Retinal pigment epithelial cell (primary cell): ENCODE results near the gene IPO8.

Experiments used
- DNase-seq: peaks from one replicate; pipeline ENCODE4 v3.0.0-alpha.2; 2010; ENCODE audit warnings: low read depth
- H3K4me3 ChIP-seq: 2 replicates; pipeline ENCODE4 v1.5.1; 2011; ENCODE audit warnings: mild to moderate bottlenecking, low read length, control low read depth, moderate library complexity
- CTCF ChIP-seq: conservative IDR thresholded peaks from 2 replicates; pipeline ENCODE4 v1.5.1; 2011; ENCODE audit warnings: low read depth, low read length, control low read depth, inconsistent platforms

IPO8 gene

GRCh38 chr12:30640392-30640791, 55.3 kb downstream of the IPO8 start:
- H3K4me3 ChIP-seq = no peak overlapping the region
- TF ChIP-seq CTCF = no peak
- no peak for DNase-seq

DNA sequence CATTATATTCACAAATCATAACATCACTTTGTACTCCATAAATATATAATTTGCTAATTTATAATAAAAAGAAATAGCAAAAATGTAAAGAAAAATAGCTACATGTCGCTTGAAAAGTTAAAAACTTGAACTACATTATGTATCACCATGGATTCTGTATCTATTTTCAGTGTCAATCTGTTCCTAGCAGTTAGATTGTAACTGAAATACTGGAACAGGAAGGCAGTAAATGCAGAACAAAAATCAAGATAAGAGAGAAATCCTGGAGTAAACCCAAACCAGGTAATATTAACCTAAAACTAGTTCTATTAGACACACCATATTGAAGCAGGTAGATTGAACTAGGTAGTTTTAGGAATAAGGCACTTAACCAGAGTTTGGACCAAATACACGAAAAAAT, 60.3 kb downstream of the IPO8 start:
- no peak for DNase-seq
- TF ChIP-seq CTCF = no peak

DNA sequence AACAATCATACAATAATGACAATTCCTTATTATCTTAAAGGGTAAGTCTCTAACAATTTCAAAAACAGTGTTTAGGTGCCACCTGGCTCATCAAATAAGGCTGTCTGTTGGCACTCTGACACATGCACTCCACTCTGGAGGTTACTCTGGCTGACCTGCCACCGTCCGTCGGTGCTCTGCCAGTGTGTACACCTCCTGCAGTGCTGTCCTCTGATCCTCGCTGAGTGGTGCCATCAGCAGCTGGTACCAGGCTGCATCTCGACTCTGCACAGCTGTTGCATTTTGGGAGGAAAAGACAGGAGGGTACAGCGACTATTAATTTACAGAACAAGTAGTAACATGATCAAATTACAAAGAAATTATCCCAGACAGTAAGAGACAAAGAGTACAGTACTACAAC, 63.9 kb downstream of the IPO8 start:
- DNase-seq = no peak
- no peak overlapping the region for H3K4me3 ChIP-seq
- no peak for TF ChIP-seq CTCF

More for the DNA sequence above, 60.3 kb downstream of the IPO8 start:
- H3K4me3 ChIP-seq = no peak overlapping the region

DNA sequence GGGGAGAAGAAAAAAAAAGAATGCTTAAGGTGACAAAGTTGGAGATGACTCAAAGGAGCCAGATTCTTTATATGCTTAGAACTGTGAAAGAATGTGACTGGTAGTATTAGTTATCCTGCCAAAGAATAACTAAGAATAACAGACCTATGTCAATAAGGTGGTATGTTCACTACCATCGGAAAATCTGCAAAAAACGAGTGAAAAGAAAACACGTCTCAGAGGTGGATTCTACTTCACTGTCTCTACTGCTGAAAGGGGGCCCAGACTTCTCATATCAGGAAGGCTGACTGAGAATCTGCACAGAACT, 64.7 kb downstream of the IPO8 start:
- DNase-seq = no peak
- TF ChIP-seq CTCF = no peak
- H3K4me3 ChIP-seq = no peak overlapping the region

DNA sequence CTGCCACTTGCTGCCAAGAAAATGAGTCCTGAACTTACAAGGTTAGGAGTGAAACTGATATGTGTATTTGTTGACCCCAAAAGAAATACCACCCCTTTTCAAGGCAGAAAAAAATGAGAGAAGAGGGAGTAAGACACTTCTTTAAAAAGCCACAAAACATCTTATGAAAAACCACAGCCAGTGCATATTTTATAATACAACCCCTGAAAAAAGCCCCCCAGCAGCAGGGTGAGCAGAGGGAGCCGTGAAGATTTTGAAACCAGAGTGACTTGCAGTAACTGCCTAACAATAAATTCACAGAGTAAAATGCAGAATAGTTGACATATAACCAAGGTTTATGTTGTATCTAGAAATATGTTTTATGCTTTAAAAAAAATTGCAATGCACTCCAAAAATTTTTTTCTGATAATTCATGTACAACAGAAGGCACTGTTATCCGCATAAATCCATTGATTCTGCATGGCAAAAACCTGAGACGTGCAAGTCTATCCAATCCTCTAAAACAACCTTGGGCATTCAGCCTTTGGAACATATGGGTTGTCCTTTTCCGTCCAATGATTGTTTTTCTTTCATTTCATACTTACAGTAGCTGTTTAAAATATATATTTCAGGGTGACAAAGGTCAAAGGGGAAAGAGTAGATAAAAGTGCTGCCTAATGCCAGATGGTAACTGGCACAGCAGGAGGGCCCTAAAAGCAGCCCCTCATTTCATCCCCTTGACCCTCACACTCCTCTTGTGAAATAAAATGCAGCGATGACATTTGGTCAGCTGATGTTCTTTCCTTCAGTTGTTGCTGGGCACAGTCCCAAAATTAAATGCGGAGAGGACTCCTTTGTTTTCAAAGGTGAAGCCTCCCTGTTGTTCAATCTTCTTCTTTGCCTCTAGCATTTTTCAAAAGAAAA, 65.3 kb downstream of the IPO8 start:
- no peak overlapping the region for H3K4me3 ChIP-seq
- no peak for TF ChIP-seq CTCF
- DNase-seq = no peak

GRCh38 chr12:30626847-30627246, 68.8 kb downstream of the IPO8 start:
- DNase-seq = no peak
- TF ChIP-seq CTCF = no peak
- H3K4me3 ChIP-seq = no peak overlapping the region

DNA sequence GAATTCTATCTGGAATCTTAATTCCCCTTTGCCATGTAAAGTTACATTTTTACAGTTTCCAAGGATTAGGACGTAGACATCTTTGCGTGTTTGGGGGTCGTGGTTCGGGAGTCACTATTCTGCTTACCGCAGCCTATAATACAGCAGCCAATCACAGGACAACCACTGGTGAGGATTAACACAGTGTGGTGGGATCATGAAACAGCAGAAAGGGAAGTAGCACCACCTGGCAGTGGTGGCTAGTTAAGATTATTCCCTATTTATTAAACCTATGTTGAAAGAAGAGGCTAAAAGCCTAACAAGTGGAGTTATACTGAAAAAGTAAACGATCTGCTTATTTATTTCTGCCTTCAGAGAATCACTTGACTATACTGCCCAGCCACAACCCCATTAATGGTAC, 71.7 kb downstream of the IPO8 start:
- TF ChIP-seq CTCF = no peak
- DNase-seq = no peak
- H3K4me3 ChIP-seq = no peak overlapping the region
